K562 (cell line): Measurements from ENCODE around the gene ZNF501. TPM values are rescaled to one million over a fixed set of nuclear protein-coding genes. Genes with fewer than 3 reads are reported as not detected.

Experiments used
- ATAC-seq: fragments of 200-7000 bp; cut with Tn5 transposase; 3 replicates; pipeline ENCODE4 v1.9.1; 2020; ENCODE audit warnings: moderate library complexity
- BruUV-seq: library from RNA; stranded (reverse); fragments of 400-500 nt; replicated peaks from 2 replicates; lab custom pipeline; 2021; lab: Mats Ljungman, UMichigan
- CTCF ChIA-PET: fragments of 300-600 bp; formaldehyde crosslinking; extraction: SDS; loops from one replicate; lab custom pipeline; 2021; ENCODE audit warnings: low intra/inter-chr PET ratio; lab: Yijun Ruan, JAX
- POLR2A ChIA-PET: fragments of 300-600, 350-650 bp; sonication (Branson Sonifier 250); formaldehyde crosslinking; extraction: SDS; loops from one replicate; lab custom pipeline; 2021; ENCODE audit warnings: antibody characterized with exemption, inconsistent platforms; lab: Yijun Ruan, JAX
- DNase-seq, 4 experiments: peaks; one replicate each; pipeline versions ENCODE4 v3.0.0 to v3.0.0-alpha.2; 2011 to 2018; ENCODE audit warnings: low spot score in 3 of 4, mixed read lengths in 3 of 4; ENCODE audit errors: extremely low read depth in 1 of 4
- FAIRE-seq: peaks from 2 replicates; lab custom pipeline; 2011; peaks lifted over from hg19 to GRCh38; lab: Jason Lieb, UNC
- H2AFZ ChIP-seq: 2 replicates; pipeline ENCODE4 v1.6.0; 2011; ENCODE audit warnings: low read depth, low read length, control low read depth, inconsistent platforms
- H3K27ac ChIP-seq: fragments of 200-600 bp; 3 replicates; pipeline ENCODE4 v1.8.0; 2011; ENCODE audit warnings: low read depth, mild to moderate bottlenecking, control low read depth, inconsistent platforms, low read length, moderate library complexity, mixed read lengths; ENCODE audit errors: extremely low read depth
- H3K27me3 ChIP-seq, 2 experiments: fragments of 300-600 bp in 1 of 2; 2 replicates in 1 of 2; 3 replicates in 1 of 2; pipeline versions ENCODE4 v1.6.0 to v1.8.0; 2011; ENCODE audit warnings: inconsistent platforms in 2 of 2, low read length in 2 of 2, mild to moderate bottlenecking in 1 of 2, mixed read lengths in 1 of 2, moderate library complexity in 1 of 2; ENCODE audit not compliant: control insufficient read depth in 2 of 2, insufficient read depth in 2 of 2
- H3K36me3 ChIP-seq: fragments of 300-600 bp; 3 replicates; pipeline ENCODE4 v1.8.0; 2011; ENCODE audit warnings: mild to moderate bottlenecking, low read length, inconsistent platforms; ENCODE audit not compliant: control insufficient read depth, insufficient read depth
- H3K4me1 ChIP-seq, 2 experiments: fragments of 200-600 bp in 1 of 2; replicated peaks in 1 of 2; 2 replicates in 1 of 2; 3 replicates in 1 of 2; pipeline versions ENCODE4 v1.5.1 to v1.8.0; 2011; ENCODE audit warnings: inconsistent platforms in 2 of 2, low read length in 2 of 2, mild to moderate bottlenecking in 1 of 2, mixed read lengths in 1 of 2, moderate library complexity in 1 of 2; ENCODE audit not compliant: control insufficient read depth in 2 of 2, insufficient read depth in 2 of 2
- H3K4me2 ChIP-seq: 2 replicates; pipeline ENCODE4 v1.6.1; 2011; ENCODE audit warnings: low read length, control low read depth, inconsistent platforms, mixed read lengths; ENCODE audit not compliant: insufficient read depth
- H3K4me3 ChIP-seq: fragments of 200-600 bp; sonication (generic), shearing (Covaris generic); 2 replicates; pipeline ENCODE4 v1.5.1; 2016; ENCODE audit warnings: control low read depth, inconsistent platforms
- H3K79me2 ChIP-seq: fragments of 200-600 bp; 3 replicates; pipeline ENCODE4 v1.8.0; 2011; ENCODE audit warnings: low read length, inconsistent platforms; ENCODE audit not compliant: control insufficient read depth, insufficient read depth
- H3K9ac ChIP-seq, 2 experiments: 2 replicates each; pipeline versions ENCODE4 v1.6.0 to v1.6.1; 2011; ENCODE audit warnings: low read depth in 2 of 2, low read length in 2 of 2, control low read depth in 1 of 2, inconsistent platforms in 1 of 2, mild to moderate bottlenecking in 1 of 2, mixed read lengths in 1 of 2; ENCODE audit not compliant: insufficient read depth in 1 of 2
- H3K9me1 ChIP-seq: one replicate; pipeline ENCODE4 v1.6.0; 2011; ENCODE audit warnings: inconsistent platforms, mild to moderate bottlenecking, low read length, moderate library complexity; ENCODE audit not compliant: control insufficient read depth, insufficient read depth
- H3K9me3 ChIP-seq: replicated peaks from 2 replicates; pipeline ENCODE4 v1.5.1; 2011; ENCODE audit warnings: low read depth, low read length, inconsistent platforms; ENCODE audit not compliant: control insufficient read depth, insufficient read depth
- H4K20me1 ChIP-seq: replicated peaks from 2 replicates; pipeline ENCODE4 v1.6.1; 2011; ENCODE audit warnings: low read length, inconsistent platforms, mixed read lengths; ENCODE audit not compliant: control insufficient read depth, insufficient read depth
- CEBPB ChIP-seq: fragments of 450-650 bp; IDR thresholded peaks from 2 replicates; pipeline ENCODE4 v1.6.1; 2016; ENCODE audit warnings: missing genetic modification characterization, missing compliant biosample characterization
- JUN ChIP-seq, 2 experiments: sonication (generic) in 1 of 2; formaldehyde crosslinking in 1 of 2; IDR thresholded peaks; 2 replicates each; pipeline versions ENCODE4 v1.6.1 to v1.8.0; 2012 to 2022; ENCODE audit warnings: borderline replicate concordance in 2 of 2, mild to moderate bottlenecking in 2 of 2, improper control_type of control experiment in 1 of 2, low read depth in 1 of 2, low read length in 1 of 2, missing genetic modification reagents in 1 of 2
- MYNN ChIP-seq, 2 experiments: sonication (generic); formaldehyde crosslinking in 1 of 2; IDR thresholded peaks; 2 replicates each; pipeline versions ENCODE4 v1.5.0 to v1.6.1; 2016 to 2020; ENCODE audit warnings: antibody characterized with exemption in 1 of 2, missing genetic modification reagents in 1 of 2
- NCOA2 ChIP-seq, 2 experiments: fragments of 450-650 bp; IDR thresholded peaks; 2 replicates each; pipeline ENCODE4 v1.6.1; 2018; ENCODE audit warnings: mild to moderate bottlenecking in 2 of 2, moderate library complexity in 1 of 2; ENCODE audit not compliant: partially characterized antibody in 2 of 2
- PRMT5 ChIP-seq: sonication (generic); formaldehyde crosslinking; IDR thresholded peaks from 2 replicates; pipeline ENCODE4 v1.5.0; 2020; ENCODE audit warnings: missing genetic modification reagents
- RB1 ChIP-seq: fragments of 450-650 bp; IDR thresholded peaks from 2 replicates; pipeline ENCODE4 v1.6.1; 2017; ENCODE audit warnings: low read depth, mild to moderate bottlenecking
- SAFB2 ChIP-seq: fragments of 200-400 bp; formaldehyde crosslinking; IDR thresholded peaks from 2 replicates; pipeline ENCODE4 v1.6.1; 2018; ENCODE audit warnings: borderline replicate concordance, low read length, low read depth, moderate library complexity; ENCODE audit not compliant: severe bottlenecking
- SUPT5H ChIP-seq: fragments of 450-650 bp; IDR thresholded peaks from 2 replicates; pipeline ENCODE4 v1.6.1; 2016
- TFAM ChIP-seq: fragments of 250-450 bp; sonication (Bioruptor Pico); conservative IDR thresholded peaks from 2 replicates; pipeline ENCODE4 v1.5.0; 2021; ENCODE audit warnings: mild to moderate bottlenecking, moderate library complexity
- ZBTB34 ChIP-seq: fragments of 250-450 bp; sonication (Bioruptor Pico); IDR thresholded peaks from 2 replicates; pipeline ENCODE4 v1.8.0; 2021; ENCODE audit warnings: mild to moderate bottlenecking, moderate library complexity
- ZBTB7A ChIP-seq: IDR thresholded peaks from 2 replicates; pipeline ENCODE4 v1.6.1; 2011; ENCODE audit warnings: low read depth, mild to moderate bottlenecking, low read length, moderate library complexity, borderline replicate concordance; ENCODE audit not compliant: control insufficient read depth
- WGBS: fragments of 100-300 bp; shearing (Covaris generic); methylation state at CpG from one replicate; pipeline ENCODE4 v1.1.6; 2016; ENCODE audit warnings: low coverage, mixed read lengths; ENCODE audit not compliant: insufficient coverage; ENCODE audit errors: missing lambda C conversion rate; 5-methylcytosine and 5-hydroxymethylcytosine counted together
- in situ Hi-C: fragments of 300-500 bp; cut with MboI; formaldehyde crosslinking; loops from 4 replicates; pipeline ENCODE4 v1.15.0; 2018; ENCODE audit warnings: inconsistent platforms, mixed read lengths
- intact Hi-C: fragments of 100-400 bp; cut with micrococcal nuclease; formaldehyde crosslinking; loops from 2 replicates; pipeline ENCODE4 v1.14.2; 2022
- polyA plus RNA-seq, 8 experiments: library from polyadenylated mRNA; depleted of rRNA in 4 of 8; stranded (reverse) in 5 of 8; unstranded in 3 of 8; fragments of >200 nt; fragmentation: Nextera tagmentation in 2 of 8; fragmentation: Illumina TruSeq in 1 of 8; extraction: Ambion mirVana in 2 of 8; extraction: Trizol in 1 of 8; gene quantifications; 2 replicates each; pipeline versions ENCODE4 v1.2.1 to v1.2.3, GENCODE V29; 2011 to 2014; ENCODE audit warnings: inconsistent platforms in 1 of 8, missing spikeins in 1 of 8
- total RNA-seq, 7 experiments: library from RNA; depleted of rRNA in 6 of 7; stranded (reverse); fragments of >200 nt in 6 of 7; fragmentation: Illumina TruSeq in 2 of 7; extraction: Trizol in 2 of 7; gene quantifications; 2 replicates each; pipeline versions ENCODE4 v1.2.1 to v1.2.3, GENCODE V29; 2011 to 2021; ENCODE audit warnings: low replicate concordance in 1 of 7

ZNF501 gene
- total and polyA plus RNA-seq, 9 of the 15 experiments (the other 6 are each of a cell fraction or from before 2014, with no cell fraction given) = 1.2 to 6.5 (median 3.7) TPM

GRCh38 chr3:44761101-44761423, 31.6 kb downstream of the ZNF501 start:
- H3K4me3 ChIP-seq = peak overlapping the region; percentile 83
- no peaks in the 10 kb centered on the region for H3K27me3 ChIP-seq
- peak overlapping the region; percentile 85 for H3K27ac ChIP-seq
- peaks cover 32% of the 10 kb centered on the region for H3K9me3 ChIP-seq
- in situ Hi-C loops = no loop called here
- H3K79me2 ChIP-seq = peaks cover 95% of the 10 kb centered on the region
- peak in 3 of 4 experiments; percentile 23 to 34 (median 31) for DNase-seq
- H4K20me1 ChIP-seq = no peaks in the 10 kb centered on the region
- POLR2A ChIA-PET = interaction anchor here (0.6 to 2.7 kb wide), 15 partner anchors 9 to 250 kb away, joined by 3 to 7 read pairs (median 4); partner anchors contain the start of genes ZNF197 and ZNF501
- H2AFZ ChIP-seq = peak overlapping the region; percentile 89
- FAIRE-seq = no peak
- peaks cover 0 to 4% of the 10 kb centered on the region in 2 experiments; a peak in 3 of 5 replicates for H3K4me1 ChIP-seq
- intact Hi-C loops = loop anchor here (5.0 kb wide), 1 partner anchor 216 kb away; the partner anchor contains the start of genes EXOSC7 and ZDHHC3
- H3K9ac ChIP-seq = peak overlapping the region; percentile 95 to 97
- no peaks in the 10 kb centered on the region for H3K9me1 ChIP-seq
- H3K4me2 ChIP-seq = peak overlapping the region; percentile 100
- ATAC-seq = peak; percentile 6
- TSS peak; percentile 48 for BruUV-seq
- peaks cover 56% of the 10 kb centered on the region for H3K36me3 ChIP-seq
- CTCF ChIA-PET = no interaction called here
- WGBS = 2% methylated on average over 15 of the region's 15 CpGs
- no peak for TF ChIP-seq SAFB2
- TF ChIP-seq ZBTB7A = peak; percentile 13; the same call in 1 of the 2 replicates

- Histone ChIP-seq H3K9ac (peak within 1 kb of the TSS; percentile 95 to 97), H3K79me2 (peaks cover 95% of the 10 kb centered on the region)
- TSS peak; percentile 83 for BruUV-seq
- TF ChIP-seq MYNN (IDR thresholded peaks at IDR 0.05) (0 out of 2 replicates have a peak, but pooled peaks have one; percentile 62), MYNN (CRISPR knock-in tag; IDR thresholded peaks at IDR 0.05) (no peak), PRMT5 (CRISPR knock-in tag) (no peak), SUPT5H (peak; percentile 89), RB1 (peak; percentile 92), JUN (IDR thresholded peaks at IDR 0.05; ENCODE audit: borderline replicate concordance, low read depth, low read length) (peak; percentile 83), JUN (CRISPR knock-in tag; IDR thresholded peaks at IDR 0.05; ENCODE audit: borderline replicate concordance) (peak; percentile 82; the same call in 1 of the 2 replicates), ZBTB34 (CRISPR knock-in tag) (no peak), TFAM (CRISPR knock-in tag) (no peak), CEBPB (tag) (peak; percentile 59), NCOA2 (IDR thresholded peaks at IDR 0.05; ENCODE audit: partially characterized antibody in 2 of 2) (no peak)
Measured at GRCh38 chr3:44761424-44762169, 32.2 kb downstream of the ZNF501 start, which contains the start of the genes KIAA1143 and KIF15. Gene KIAA1143 (minus strand): TSS chr3:44761619. CDS start chr3:44761602, 17 bp downstream. Gene KIF15 (plus strand): TSS chr3:44761794. CDS start chr3:44761866, 72 bp downstream.

More at GRCh38 chr3:44761424-44762169, 32.2 kb downstream of the ZNF501 start, which contains the start of the genes KIAA1143 and KIF15:
- Histone ChIP-seq H3K36me3 (peaks cover 56% of the 10 kb centered on the region), H3K4me1 (peaks cover 0 to 4% of the 10 kb centered on the region in 2 experiments; a peak in 3 of 5 replicates), H4K20me1 (no peaks in the 10 kb centered on the region), H3K27ac (peak within 1 kb of the TSS; percentile 85), H3K9me1 (no peaks in the 10 kb centered on the region), H3K4me3 (peak within 1 kb of the TSS; percentile 83), H3K4me2 (peak within 1 kb of the TSS; percentile 100), H3K9me3 (peaks cover 37% of the 10 kb centered on the region), H3K27me3 (no peaks in the 10 kb centered on the region), H2AFZ (peak within 1 kb of the TSS; percentile 89)
- ChIA-PET POLR2A (interaction anchor here (0.5 to 2.7 kb wide), 26 partner anchors 8 to 1135 kb away, joined by 3 to 13 read pairs (median 4); partner anchors contain the start of genes ZNF197 and ZNF501), CTCF (no interaction called here)
- intact Hi-C loops = loop anchor here (5.0 kb wide), 1 partner anchor 216 kb away; the partner anchor contains the start of genes EXOSC7 and ZDHHC3
- FAIRE-seq (peak; percentile 93), ATAC-seq (peak; percentile 97), DNase-seq (peak; percentile 93 to 100 (median 96))
- in situ Hi-C loops = no loop called here
- under 1% methylated on average over 62 of the region's 64 CpGs for WGBS
